ENCODE measurements around the gene ZDHHC24. TPM values are rescaled to one million over a fixed set of nuclear protein-coding genes. Genes with fewer than 3 reads are reported as not detected.

ZDHHC24 gene
- total RNA-seq, 1 donor from 2014 or later, result 4.1 TPM

- Mint-ChIP-seq H3K36me3 (peaks cover 3% of the 10 kb centered on the region), H3K4me1 (peaks cover 29% of the 10 kb centered on the region), H3K27me3 (ENCODE audit: insufficient read depth, low read depth) (peaks cover 12% of the 10 kb centered on the region), H3K9me3 (no peaks in the 10 kb centered on the region), H3K27ac (no peak overlapping the region), H3K4me3 (peak overlapping the region; percentile 75)
- Histone ChIP-seq H3K9ac (no peak overlapping the region), H3K9me3 (ENCODE audit: low read depth) (no peaks in the 10 kb centered on the region), H2AFZ (replicated peaks) (no peak overlapping the region), H3F3A (ENCODE audit: low read depth) (peaks cover 41% of the 10 kb centered on the region), H3K79me2 (ENCODE audit: low read depth) (peaks cover 20% of the 10 kb centered on the region), H3K4me2 (no peak overlapping the region), H3K36me3 (no peaks in the 10 kb centered on the region), H4K20me1 (ENCODE audit: low read depth) (peaks cover 31% of the 10 kb centered on the region), H3K4me1 (peaks cover 3% of the 10 kb centered on the region), H3K27me3 (no peaks in the 10 kb centered on the region), H3K27ac (no peak overlapping the region), H3K4me3 (no peak overlapping the region)
- TF ChIP-seq EZH2 (IDR thresholded peaks at IDR 0.05) (no peak), CTCF (IDR thresholded peaks at IDR 0.05) (no peak), EZH2phosphoT487 (IDR thresholded peaks at IDR 0.05) (no peak)
- no peak for DNase-seq (ENCODE audit: low spot score)
These were observed 68.3 kb downstream of the ZDHHC24 start for GRCh38 chr11:66477263-66478201.

- Histone ChIP-seq H3K4me2 (no peak overlapping the region), H2AFZ (replicated peaks) (no peak overlapping the region), H3K27ac (peak overlapping the region; percentile 46), H3K4me1 (peaks cover 3% of the 10 kb centered on the region), H3K79me2 (ENCODE audit: low read depth) (peaks cover 20% of the 10 kb centered on the region), H3K9me3 (ENCODE audit: low read depth) (no peaks in the 10 kb centered on the region), H3K9ac (no peak overlapping the region), H3K27me3 (no peaks in the 10 kb centered on the region), H3K36me3 (no peaks in the 10 kb centered on the region), H3K4me3 (no peak overlapping the region), H3F3A (ENCODE audit: low read depth) (peaks cover 40% of the 10 kb centered on the region), H4K20me1 (ENCODE audit: low read depth) (peaks cover 31% of the 10 kb centered on the region)
- peaks cover 29% of the 10 kb centered on the region for H3K4me1 Mint-ChIP-seq
- H3K4me3 Mint-ChIP-seq, result peak overlapping the region; percentile 56
- peaks cover 12% of the 10 kb centered on the region for H3K27me3 Mint-ChIP-seq (ENCODE audit: insufficient read depth, low read depth)
- H3K36me3 Mint-ChIP-seq, result peaks cover 3% of the 10 kb centered on the region
- DNase-seq (ENCODE audit: low spot score), result peak; percentile 52
- H3K9me3 Mint-ChIP-seq, result no peaks in the 10 kb centered on the region
- H3K27ac Mint-ChIP-seq, result peak overlapping the region; percentile 73
- no peak for TF ChIP-seq CTCF (IDR thresholded peaks at IDR 0.05)
- no peak for TF ChIP-seq EZH2phosphoT487 (IDR thresholded peaks at IDR 0.05)
- TF ChIP-seq EZH2 (IDR thresholded peaks at IDR 0.05), result no peak
These were observed 69.0 kb downstream of the ZDHHC24 start for GRCh38 chr11:66476841-66477251.

DNA sequence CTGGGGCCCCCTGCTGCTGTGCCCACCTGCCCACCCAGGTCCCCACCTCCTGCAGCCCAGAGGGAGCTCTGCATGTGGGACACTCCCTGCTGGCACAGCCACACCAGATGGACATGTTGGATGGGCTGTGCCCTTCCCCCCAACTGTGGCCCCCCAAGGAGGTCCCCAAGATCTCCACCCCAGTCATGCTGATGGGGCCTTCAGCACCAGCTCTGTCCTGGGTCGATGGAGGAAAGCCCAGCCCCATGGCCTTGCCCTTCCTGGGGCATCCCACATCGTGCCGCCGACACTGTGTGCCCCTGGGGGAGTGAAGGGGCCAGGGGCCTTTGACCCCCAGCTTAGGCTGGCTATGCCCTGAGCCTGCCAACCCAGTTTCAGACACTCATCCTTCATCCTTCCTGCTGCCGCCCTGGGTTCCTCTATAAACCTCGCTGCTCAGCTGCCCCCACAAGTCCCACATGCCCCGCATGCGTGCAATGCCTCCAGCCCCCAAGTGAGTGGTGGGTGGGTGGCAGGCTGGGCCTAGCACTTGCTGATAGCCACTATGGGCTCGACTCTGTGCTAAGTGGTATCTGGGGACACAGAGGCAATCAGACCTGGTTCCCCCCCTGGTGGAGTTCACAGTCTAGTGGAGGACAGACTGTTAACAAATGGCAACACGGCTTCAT is 69.5 kb downstream of the ZDHHC24 start:
- Histone ChIP-seq H3K4me2 (no peak overlapping the region), H3K4me1 (peaks cover 3% of the 10 kb centered on the region), H3K9me3 (ENCODE audit: low read depth) (no peaks in the 10 kb centered on the region), H4K20me1 (ENCODE audit: low read depth) (peaks cover 31% of the 10 kb centered on the region), H2AFZ (replicated peaks) (no peak overlapping the region), H3K79me2 (ENCODE audit: low read depth) (peaks cover 16% of the 10 kb centered on the region), H3F3A (ENCODE audit: low read depth) (peaks cover 37% of the 10 kb centered on the region), H3K36me3 (no peaks in the 10 kb centered on the region), H3K9ac (no peak overlapping the region), H3K27me3 (no peaks in the 10 kb centered on the region), H3K4me3 (no peak overlapping the region), H3K27ac (peak overlapping the region; percentile 46)
- Mint-ChIP-seq H3K4me3 (no peak overlapping the region), H3K27ac (peak overlapping the region; percentile 73), H3K36me3 (peaks cover 3% of the 10 kb centered on the region), H3K9me3 (no peaks in the 10 kb centered on the region), H3K27me3 (ENCODE audit: insufficient read depth, low read depth) (peaks cover 12% of the 10 kb centered on the region), H3K4me1 (peaks cover 29% of the 10 kb centered on the region)
- DNase-seq (ENCODE audit: low spot score), result no peak
- TF ChIP-seq EZH2 (IDR thresholded peaks at IDR 0.05) (no peak), CTCF (IDR thresholded peaks at IDR 0.05) (no peak), EZH2phosphoT487 (IDR thresholded peaks at IDR 0.05) (no peak)

All from neural progenitor cell (in vitro differentiated cells).